ENCODE measurements around the gene TRHDE. TPM values are rescaled to one million over a fixed set of nuclear protein-coding genes. Genes with fewer than 3 reads are reported as not detected.

TRHDE gene
- total RNA-seq, 1 experiment from 2014 or later = not detected

DNA sequence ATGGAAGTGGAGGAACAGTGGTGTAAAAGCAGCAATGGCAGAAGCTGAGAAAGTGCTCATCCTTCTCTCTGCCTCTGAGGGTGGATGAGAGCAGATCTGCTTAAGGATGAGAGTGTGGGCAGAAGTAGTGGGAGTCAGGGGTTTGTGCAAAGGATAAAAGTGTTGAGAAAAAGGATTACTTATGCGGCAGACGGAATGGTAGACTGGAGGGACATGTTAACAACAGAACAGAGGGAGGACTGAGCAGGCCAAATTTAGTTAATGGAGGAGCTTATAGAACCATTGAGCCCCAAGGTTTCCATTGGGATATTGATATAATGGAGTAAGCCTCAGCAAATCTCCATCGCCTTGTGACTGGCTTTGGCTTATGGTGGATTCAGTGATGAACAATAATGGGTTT is 25.5 kb downstream of the TRHDE start:
- no peaks in the 10 kb centered on the region for H3K36me3 Mint-ChIP-seq (ENCODE audit: insufficient read depth, unreplicated experiment)
- BruUV-seq (replicated peaks) = no TSS peak
- no peaks in the 10 kb centered on the region for H3K9me3 Mint-ChIP-seq (ENCODE audit: unreplicated experiment)
- ChIA-PET POLR2A (no interaction called here), CTCF (no interaction called here)
- no peak overlapping the region for H3K27ac Mint-ChIP-seq (ENCODE audit: unreplicated experiment)
- no peak for DNase-seq
- H3K4me3 ChIP-seq (ENCODE audit: low read depth, low read length) = no peak overlapping the region
- no peaks in the 10 kb centered on the region for H3K36me3 ChIP-seq (ENCODE audit: control insufficient read depth, insufficient read depth, low read length)
- H3K9me3 ChIP-seq = no peaks in the 10 kb centered on the region
- no peaks in the 10 kb centered on the region for H3K4me1 Mint-ChIP-seq (ENCODE audit: low read depth, unreplicated experiment)
- TF ChIP-seq, protein P1, sequence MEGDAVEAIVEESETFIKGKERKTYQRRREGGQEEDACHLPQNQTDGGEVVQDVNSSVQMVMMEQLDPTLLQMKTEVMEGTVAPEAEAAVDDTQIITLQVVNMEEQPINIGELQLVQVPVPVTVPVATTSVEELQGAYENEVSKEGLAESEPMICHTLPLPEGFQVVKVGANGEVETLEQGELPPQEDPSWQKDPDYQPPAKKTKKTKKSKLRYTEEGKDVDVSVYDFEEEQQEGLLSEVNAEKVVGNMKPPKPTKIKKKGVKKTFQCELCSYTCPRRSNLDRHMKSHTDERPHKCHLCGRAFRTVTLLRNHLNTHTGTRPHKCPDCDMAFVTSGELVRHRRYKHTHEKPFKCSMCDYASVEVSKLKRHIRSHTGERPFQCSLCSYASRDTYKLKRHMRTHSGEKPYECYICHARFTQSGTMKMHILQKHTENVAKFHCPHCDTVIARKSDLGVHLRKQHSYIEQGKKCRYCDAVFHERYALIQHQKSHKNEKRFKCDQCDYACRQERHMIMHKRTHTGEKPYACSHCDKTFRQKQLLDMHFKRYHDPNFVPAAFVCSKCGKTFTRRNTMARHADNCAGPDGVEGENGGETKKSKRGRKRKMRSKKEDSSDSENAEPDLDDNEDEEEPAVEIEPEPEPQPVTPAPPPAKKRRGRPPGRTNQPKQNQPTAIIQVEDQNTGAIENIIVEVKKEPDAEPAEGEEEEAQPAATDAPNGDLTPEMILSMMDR (IDR thresholded peaks at IDR 0.05; ENCODE audit: insufficient read depth in 1 of 2, low read depth in 1 of 2, low read length in 1 of 2, severe bottlenecking in 1 of 2, unreplicated experiment in 1 of 2) = no peak
- H3K27me3 ChIP-seq (replicated peaks; ENCODE audit: control insufficient read depth, insufficient read depth, low read length) = no peaks in the 10 kb centered on the region
- no peaks in the 10 kb centered on the region for H3K4me1 ChIP-seq
- H3K27me3 Mint-ChIP-seq (ENCODE audit: insufficient read depth, unreplicated experiment) = peaks cover 3% of the 10 kb centered on the region
- H3K4me3 Mint-ChIP-seq (ENCODE audit: unreplicated experiment) = no peak overlapping the region
- intact Hi-C loops (cut with micrococcal nuclease; ENCODE audit: unreplicated experiment) = no loop called here

DNA sequence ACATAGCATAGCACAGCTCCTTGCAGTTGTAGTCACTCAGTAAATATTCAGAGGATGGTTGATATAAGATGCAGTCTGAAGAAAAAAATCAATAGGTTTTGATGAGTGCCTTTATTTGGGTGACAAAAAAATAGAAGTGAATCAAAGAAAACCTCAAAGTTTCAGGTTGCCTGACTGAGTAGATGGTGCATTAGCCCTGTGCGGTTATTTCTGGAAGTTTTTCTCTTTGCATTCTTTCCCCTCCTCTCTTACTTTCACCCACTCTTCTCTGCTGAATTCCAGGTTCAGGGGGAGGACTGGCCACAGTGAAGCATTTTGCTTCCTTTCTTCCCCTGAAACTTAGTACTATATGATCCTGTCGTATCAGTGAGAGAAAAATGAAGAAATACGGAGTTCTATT is 28.6 kb downstream of the TRHDE start:
- Mint-ChIP-seq H3K9me3 (ENCODE audit: unreplicated experiment) (no peaks in the 10 kb centered on the region), H3K4me3 (ENCODE audit: unreplicated experiment) (no peak overlapping the region), H3K36me3 (ENCODE audit: insufficient read depth, unreplicated experiment) (no peaks in the 10 kb centered on the region), H3K27me3 (ENCODE audit: insufficient read depth, unreplicated experiment) (peaks cover 3% of the 10 kb centered on the region), H3K4me1 (ENCODE audit: low read depth, unreplicated experiment) (no peaks in the 10 kb centered on the region), H3K27ac (ENCODE audit: unreplicated experiment) (no peak overlapping the region)
- H3K9me3 ChIP-seq = no peaks in the 10 kb centered on the region
- CTCF ChIA-PET = no interaction called here
- no peaks in the 10 kb centered on the region for H3K36me3 ChIP-seq (ENCODE audit: control insufficient read depth, insufficient read depth, low read length)
- H3K27me3 ChIP-seq (replicated peaks; ENCODE audit: control insufficient read depth, insufficient read depth, low read length) = no peaks in the 10 kb centered on the region
- no TSS peak for BruUV-seq (replicated peaks)
- intact Hi-C loops (cut with micrococcal nuclease; ENCODE audit: unreplicated experiment) = no loop called here
- no peak overlapping the region for H3K4me3 ChIP-seq (ENCODE audit: low read depth, low read length)
- TF ChIP-seq, protein P1 (IDR thresholded peaks at IDR 0.05; ENCODE audit: insufficient read depth in 1 of 2, low read depth in 1 of 2, low read length in 1 of 2, severe bottlenecking in 1 of 2, unreplicated experiment in 1 of 2) = no peak
- H3K4me1 ChIP-seq = no peaks in the 10 kb centered on the region
- no peak for DNase-seq
- POLR2A ChIA-PET = no interaction called here

DNA sequence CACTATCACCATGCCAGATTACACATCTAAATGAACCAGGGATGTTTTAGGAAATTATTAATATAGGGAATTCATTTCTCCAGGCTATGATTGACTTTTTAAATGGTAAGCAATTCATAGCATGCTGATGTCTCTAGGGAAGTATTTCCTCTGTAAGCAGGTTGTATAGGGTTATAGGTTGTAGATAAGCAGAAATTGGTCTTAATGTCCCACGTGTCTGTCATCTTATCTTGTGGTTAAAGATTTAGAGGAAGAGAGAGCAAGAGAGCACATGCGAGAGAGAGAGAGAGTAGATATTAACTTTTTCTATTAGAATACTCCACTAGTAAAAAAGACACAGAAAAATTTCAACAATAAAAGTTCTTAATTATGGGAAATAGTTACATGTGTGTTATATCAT is 32.6 kb downstream of the TRHDE start:
- no peak for DNase-seq
- CTCF ChIA-PET = no interaction called here

More for the DNA sequence above, 32.6 kb downstream of the TRHDE start:
- Histone ChIP-seq H3K27me3 (replicated peaks; ENCODE audit: control insufficient read depth, insufficient read depth, low read length) (no peaks in the 10 kb centered on the region), H3K4me3 (ENCODE audit: low read depth, low read length) (no peak overlapping the region), H3K4me1 (peaks cover 13% of the 10 kb centered on the region; the same call in 1 of the 2 replicates), H3K36me3 (ENCODE audit: control insufficient read depth, insufficient read depth, low read length) (no peaks in the 10 kb centered on the region), H3K9me3 (no peaks in the 10 kb centered on the region)
- intact Hi-C loops (cut with micrococcal nuclease; ENCODE audit: unreplicated experiment) = no loop called here
- Mint-ChIP-seq H3K36me3 (ENCODE audit: insufficient read depth, unreplicated experiment) (no peaks in the 10 kb centered on the region), H3K4me3 (ENCODE audit: unreplicated experiment) (no peak overlapping the region), H3K27ac (ENCODE audit: unreplicated experiment) (no peak overlapping the region), H3K4me1 (ENCODE audit: low read depth, unreplicated experiment) (no peaks in the 10 kb centered on the region), H3K9me3 (ENCODE audit: unreplicated experiment) (no peaks in the 10 kb centered on the region), H3K27me3 (ENCODE audit: insufficient read depth, unreplicated experiment) (peaks cover 3% of the 10 kb centered on the region)
- no TSS peak for BruUV-seq (replicated peaks)
- TF ChIP-seq, protein P1 (IDR thresholded peaks at IDR 0.05; ENCODE audit: insufficient read depth in 1 of 2, low read depth in 1 of 2, low read length in 1 of 2, severe bottlenecking in 1 of 2, unreplicated experiment in 1 of 2) = no peak
- POLR2A ChIA-PET = no interaction called here

All from Caco-2 (cell line).